Measurements from ENCODE around the gene AFF3.

Gene AFF3

DNA sequence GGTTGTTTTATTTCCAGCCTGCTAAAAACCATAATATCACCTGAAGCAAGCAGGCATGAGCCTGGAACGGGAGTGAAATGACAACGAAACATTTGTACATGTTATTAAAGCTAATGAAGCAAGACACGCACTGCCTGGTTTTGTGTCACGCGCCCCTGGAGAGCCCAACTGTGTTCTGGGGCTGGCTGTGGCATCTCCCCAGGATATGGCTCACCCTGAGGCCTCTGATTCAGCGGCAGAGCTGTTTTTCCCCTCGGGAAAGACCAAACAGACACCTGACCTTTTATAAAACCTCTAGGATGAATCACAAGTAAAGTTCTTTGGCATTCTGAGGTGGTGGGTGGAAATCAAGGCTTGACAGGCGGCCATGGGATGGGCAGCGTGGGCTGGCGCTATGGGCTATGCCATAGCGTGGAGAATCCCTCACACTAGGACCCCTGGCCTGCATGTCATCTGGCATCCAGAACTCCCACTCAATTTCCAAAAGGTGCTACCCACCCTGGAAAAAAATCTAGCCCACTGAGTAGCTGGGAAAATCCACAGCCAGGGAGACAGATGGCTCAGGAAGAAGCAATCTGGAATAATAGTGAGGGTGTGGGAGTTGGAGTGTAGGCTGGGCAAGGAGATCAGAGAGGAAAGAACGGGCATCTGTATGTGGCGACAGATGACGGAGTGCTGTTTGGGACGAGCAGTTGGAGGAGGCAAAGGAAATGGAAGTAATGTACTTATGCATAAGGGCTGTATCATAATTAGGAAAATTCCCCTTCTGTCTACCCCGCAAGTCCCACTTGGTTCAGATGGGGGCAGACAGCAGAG lies 262.0 kb downstream of the AFF3 start:
- DNase-seq (ENCODE audit: low read depth), result no peak

DNA sequence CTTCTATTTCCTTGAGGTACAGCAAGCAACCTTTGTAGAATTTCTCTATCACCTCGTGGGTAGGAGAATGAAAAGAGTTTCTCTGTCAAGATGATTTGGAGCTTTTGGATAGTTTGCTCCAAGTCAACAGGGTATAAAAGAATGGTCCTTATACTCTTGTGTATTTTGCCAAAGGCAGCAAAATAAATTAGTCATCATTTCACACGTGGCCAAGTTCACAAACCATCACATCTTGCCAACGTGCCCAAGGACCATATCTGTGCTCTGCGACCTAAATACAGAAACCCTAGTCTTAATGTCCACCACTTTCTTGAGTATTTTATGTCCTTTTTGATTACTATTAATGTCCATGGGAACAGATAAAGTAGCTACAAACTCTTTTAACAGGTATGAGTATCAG lies 262.9 kb downstream of the AFF3 start:
- no peak for DNase-seq (ENCODE audit: low read depth)

DNA sequence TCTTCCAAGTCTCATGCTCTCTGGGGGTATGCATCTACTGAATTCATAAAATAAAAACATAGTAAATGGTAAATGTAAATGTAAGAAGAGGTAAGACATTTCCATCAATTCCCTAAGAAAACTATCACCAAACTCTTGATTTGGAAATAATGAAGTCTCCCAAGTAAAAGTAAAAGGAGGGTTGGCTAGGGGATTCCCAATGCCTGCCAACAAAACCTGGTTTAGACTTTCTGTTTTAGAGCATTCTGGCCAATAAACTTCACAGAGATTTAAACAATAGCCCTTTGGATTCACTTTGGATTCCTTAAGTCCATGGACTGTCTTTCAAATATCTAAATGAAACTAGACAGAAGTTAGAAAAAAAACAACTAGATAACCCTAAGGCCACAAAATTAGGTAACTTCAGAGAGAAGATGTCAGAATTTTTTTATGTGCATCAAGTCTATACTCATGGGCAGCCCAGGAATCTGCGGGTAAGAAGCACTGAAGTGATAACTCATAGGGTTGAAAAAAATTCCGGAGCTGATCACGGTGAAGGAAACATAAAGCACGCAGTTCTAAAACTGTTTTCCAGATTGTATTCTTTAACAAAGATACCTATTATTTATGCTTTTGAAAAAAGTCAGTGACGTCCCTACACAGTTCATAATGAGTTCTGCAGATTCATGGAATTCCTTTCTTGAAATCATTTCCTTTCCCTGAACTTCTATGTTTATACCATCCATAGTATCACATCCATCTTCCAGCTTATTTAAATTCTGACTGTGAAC lies 263.6 kb downstream of the AFF3 start:
- no peak for DNase-seq (ENCODE audit: low read depth)

DNA sequence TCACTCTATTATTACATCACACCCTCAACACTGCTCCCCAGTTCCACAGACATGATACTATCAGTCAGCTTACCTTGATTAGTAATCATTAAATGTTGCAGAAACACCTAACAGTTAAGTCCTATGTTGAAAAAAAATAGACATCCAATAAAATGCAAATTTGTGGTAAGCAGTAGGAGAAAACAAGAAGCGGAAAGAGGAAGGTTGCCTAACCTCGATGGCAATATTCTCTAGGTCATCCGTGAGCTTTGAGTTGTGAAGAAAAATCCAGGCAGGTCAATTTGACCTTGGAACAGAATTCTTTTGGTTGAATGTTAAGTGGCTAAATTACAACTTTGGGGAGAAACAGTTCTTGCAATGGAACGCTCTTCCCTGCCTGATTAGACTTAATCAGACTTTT lies 264.4 kb downstream of the AFF3 start:
- DNase-seq (ENCODE audit: low read depth), result no peak

DNA sequence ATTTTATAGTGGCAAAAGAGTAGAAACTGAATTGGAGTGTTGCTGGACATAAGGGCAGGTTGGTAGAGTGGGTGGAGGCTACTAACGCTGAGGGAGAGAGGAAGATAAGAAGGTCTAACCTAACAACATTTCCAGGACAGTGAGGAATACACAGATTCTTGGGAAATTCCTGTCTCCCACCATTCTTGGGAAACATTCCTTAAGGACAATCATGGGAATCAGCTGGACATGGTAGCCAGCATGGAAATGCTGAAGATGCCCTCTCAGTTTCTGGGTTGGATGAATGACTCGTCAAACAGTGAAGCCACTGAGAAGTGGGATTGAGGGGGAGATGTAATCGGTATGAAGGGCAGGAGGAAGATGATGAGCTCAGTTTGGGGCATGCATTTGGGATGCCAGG lies 265.4 kb downstream of the AFF3 start:
- DNase-seq (ENCODE audit: low read depth), result no peak

DNA sequence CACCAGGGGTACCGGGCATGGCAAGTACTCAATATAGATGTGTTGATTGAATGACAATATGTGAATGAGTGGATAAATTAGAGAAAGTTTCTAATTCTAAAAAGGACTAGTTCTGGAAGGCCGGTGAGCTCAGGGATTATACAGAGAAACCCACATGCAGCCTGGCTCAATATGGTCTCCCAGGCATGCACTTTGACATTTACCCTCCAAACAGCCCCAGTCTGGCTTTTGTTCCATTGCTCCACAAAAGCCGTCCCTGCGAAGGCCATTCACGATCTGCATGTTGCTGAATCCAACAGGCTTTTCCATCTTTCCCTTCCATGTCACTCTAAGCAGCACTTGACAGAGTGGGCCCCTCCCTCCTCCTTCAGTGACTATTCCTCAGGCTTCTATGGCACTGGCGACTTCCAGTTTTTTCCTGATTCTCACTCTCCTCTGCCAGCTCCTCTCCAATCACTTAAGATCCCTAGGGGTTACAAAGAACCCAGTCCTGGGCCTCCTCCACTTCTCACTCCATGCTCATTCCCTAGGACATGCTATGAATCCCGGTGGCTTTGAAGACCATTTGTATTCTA lies 266.7 kb downstream of the AFF3 start:
- no peak for DNase-seq (ENCODE audit: low read depth)

DNA sequence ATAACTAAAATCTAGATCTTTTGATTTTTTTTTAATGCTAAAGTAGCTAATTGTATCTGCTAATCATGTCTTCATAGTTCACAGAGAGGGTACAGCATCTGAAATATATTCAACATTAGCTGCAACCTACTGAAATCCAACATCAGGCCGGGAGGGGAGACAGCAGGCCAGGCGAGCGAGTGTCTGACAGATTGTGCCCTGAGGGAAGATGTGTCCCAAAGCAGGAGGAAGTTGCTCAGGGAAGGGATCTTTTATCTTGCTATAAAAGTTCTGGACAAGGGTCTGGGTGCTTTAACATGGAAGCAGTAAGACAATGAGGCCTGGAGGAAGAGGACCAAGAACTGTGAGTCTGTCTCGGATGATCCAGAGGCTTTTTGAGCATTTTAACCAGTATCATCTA lies 274.1 kb downstream of the AFF3 start:
- no peak for DNase-seq (ENCODE audit: low read depth)

DNA sequence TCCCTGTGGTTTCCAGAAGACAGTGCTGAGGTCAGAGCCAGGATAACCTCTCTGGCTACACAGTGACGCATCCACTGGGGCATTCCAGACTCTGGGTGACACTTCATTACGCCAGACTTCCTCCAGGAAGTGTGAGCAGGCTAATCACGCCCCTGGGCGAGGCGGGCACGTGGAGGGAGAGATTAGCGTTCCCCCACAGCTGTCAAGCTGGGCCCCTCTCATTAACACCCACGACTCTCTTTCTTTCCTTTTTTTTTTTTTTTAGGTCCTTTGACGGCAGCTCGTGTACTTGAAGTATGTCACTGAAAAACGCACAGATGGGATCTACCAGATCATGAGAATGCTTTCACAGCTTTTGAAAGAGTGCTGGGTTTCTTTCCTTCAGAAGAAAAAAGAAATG lies 274.6 kb downstream of the AFF3 start:
- peak; percentile 94 for DNase-seq (ENCODE audit: low read depth)

DNA sequence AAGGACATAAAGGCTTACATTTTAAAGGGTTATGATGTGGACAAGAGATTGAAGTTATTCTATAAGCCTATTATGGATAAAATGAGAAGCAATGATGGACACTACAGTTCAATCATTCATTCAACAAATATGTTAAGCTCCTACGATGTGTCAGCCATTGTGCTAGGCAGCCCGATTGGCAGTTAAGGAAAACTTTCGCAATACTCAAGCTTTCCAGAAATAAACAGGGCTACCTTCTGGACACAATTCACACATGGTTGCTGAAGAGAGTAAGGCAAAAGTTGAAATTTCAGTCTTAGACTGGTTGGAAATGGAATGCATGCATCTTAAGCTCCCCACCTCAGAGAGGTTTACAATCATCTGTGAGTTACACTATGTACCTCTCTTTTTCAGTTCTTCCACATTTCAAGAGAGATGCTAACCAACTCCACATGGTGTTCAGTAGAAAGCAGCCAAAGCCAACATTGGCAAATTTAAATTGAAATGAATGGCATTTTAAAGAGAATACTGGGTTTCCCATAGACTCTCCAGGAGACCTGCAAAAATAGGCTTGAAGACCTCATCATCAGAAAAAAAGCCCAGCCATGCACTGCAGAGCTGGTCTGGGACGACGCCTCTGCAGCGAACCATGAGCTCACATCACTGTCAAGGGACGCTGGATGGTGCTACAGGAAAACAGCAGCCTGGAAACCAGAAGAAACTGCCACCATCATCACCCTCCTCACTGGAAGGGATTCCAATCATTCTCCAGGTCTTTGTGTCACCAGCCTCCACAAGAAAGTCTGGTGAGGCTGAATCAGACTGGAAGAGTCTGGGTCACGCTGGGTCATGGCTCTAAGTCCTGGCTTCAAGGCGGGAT lies 276.3 kb downstream of the AFF3 start:
- peak; percentile 98 for DNase-seq (ENCODE audit: low read depth)

DNA sequence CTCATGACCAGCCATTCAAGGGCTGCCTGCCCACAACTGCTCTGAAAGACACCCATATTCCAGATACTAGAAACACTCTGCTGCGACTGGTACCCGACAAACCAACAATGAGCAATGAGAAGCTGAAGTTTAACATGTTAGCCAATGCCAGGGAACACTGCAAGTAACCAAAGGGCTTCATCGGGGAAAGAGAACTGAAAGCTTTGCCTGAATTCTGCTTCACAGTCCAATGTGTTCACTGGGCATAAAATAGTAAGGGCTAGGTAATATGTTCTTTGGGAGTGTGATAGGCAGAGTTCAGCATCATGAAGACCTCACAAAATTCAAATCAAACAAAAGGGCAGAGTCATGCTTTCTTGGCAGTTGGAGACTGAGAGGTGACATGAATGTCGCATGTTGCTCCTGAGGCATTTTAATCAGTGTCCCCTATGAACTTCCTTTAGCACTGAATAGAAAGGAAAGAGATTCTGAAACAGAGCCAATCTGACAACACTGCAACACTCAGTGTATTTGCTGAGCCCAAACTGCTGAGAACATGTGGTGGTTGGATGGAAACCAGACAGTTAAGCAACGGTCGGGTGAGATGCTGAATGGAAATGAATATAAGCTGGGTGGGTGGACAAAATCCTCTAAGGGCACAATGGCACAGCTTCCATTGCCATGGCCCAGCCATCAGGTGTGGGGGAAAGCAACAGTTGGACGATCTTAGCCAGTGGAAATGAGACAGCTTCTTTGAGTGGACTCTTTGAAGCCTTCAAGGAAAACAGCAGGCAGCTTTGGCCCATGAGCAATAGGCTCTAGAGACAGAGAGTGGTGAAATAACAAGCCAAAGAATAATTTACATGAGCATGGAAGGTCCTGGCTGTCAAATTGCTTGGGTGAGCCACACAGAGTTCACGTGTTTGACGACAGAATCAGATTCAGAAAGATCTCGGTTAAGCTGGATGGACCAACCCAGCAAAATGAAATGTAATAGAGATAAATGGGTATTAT lies 277.5 kb downstream of the AFF3 start:
- no peak for DNase-seq (ENCODE audit: low read depth)

DNA sequence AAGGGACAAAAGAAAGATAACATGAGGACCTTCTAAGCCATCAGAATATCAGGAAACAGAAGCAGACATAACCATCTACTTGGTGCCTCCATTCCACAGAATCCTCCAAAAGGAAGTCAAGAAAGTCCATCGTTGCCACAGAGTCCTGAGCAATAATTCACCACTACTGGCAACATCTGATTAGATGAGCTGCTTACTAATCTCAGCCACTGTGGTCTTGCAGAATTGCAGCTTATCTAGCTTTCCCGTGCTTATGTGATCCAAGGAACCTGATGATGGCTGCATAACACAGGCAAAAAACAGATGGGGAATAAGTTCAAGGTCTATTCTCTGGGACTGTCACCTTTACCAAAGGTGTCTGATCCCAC lies 278.5 kb downstream of the AFF3 start:
- DNase-seq (ENCODE audit: low read depth), result no peak

DNA sequence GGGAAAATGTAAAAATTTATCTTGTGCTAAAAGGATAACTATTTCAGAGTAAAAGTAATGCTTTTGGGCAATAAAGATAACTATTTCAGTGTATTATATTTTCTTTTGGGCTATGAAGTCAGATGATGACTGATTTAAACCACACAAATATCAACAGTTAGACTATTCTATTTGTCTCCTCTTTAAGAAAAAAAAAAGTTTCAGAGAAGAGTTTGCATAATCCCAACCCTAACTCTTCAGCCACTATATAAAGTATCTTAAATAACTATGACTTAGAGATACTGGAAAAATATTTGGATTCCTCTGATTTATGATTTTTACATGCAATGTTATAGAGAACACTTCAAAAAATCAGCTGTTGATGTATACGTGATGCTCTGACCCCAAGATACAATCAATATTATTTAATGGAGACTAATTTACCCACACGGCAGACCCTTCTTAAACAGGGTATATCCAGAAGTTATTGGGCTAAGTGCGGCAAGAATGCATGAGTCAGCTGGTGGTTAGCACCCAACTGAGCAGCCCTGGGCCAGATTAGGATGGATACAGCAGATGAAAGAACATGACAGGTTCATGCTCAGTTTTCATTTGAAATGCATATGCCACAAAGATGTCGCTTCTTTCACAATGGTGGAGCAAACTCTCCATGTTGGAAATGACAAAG lies 279.0 kb downstream of the AFF3 start:
- no peak for DNase-seq (ENCODE audit: low read depth)

DNA sequence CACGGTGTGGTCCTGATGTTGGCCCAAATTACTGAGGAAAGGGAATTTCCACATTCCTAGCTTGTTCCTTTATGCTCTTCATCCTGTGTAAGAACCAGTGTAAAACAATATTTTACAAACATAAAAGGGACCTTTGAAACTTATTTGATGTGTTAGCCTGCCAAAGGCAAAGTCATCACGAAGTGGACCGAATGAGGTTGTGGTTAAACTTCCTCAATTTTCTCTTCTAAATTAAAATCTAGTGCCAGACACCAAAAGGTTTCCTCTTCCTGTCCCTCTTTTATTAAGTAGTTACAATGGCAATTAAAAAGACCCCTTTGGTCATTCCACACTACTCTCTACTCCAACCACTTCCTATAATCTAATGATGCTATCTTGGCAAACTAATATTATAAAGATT lies 279.8 kb downstream of the AFF3 start:
- DNase-seq (ENCODE audit: low read depth), result no peak

DNA sequence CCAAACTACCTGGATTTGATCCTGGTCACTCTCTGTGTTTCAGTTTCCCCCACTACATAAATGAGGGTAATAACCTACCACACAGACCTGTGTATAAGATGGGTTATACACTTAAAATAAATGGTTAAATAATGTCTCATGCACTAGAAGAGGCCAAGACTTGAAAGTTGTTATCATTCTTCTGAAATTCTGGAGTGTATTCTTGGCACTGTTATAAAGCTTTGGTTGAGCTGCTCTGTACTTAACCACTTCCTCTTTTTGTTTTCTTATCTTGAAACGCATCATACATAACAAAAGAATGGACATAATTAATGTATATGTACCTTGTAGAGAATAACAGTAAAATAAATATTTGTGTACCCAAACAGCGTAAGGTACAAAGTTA lies 281.0 kb downstream of the AFF3 start:
- no peak for DNase-seq (ENCODE audit: low read depth)

DNA sequence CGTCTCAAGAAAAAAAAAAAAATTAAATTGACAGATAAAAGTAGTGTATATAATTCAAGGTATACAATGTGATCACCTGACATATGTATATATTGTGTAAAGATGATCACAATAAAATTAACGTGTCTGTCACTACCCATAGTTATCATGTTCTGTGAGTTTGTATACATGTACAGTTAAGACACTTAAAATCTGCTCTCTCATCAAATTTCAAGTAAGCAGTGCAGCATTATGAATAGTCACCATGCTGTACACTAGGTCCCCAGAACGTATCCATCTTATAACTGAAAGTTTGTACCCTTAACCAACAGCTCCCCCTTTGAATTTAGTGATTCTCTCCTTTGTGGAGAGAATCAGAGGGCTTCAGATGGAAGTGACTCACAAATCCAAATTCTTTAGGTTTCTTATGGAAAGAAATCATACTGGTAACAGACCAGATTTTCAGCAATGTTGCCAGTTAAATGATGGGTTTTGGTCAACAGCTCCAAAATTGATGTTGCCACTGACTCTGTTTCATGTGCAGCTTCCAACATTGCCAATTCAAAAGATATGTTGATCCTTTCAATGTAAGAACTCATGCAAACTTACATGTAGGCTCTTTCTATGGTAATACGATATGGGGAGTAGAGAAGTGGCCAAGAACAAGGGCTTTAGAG lies 281.5 kb downstream of the AFF3 start:
- DNase-seq (ENCODE audit: low read depth), result no peak

DNA sequence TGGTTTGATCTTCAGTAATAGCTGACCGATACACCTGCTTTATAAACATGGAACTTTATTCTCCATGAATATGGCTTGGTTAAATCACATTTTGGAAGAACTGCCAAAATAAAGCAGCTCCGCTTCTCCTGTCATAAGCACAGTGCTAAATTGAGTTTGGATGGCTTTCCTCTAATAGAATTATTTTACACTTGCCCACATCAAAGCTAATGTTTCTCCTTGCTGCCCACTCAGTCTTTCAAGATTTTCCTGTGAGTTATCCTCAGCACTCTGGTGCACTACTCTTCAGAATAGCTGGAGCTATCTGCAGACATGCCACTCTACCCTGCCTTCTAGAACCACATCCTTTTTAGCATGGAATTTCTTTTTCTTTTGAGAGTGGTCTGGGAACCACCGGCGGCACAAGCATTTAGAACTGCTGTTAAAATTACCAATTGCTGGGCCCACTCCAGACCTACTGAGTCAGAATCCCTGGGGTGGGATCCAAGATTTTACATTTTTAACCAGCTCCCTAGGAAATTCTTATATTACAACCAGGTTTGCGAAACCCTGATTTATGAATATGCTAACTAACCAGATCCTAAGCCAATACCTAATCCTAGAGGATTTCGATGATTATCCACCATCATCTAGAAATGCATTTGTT lies 283.3 kb downstream of the AFF3 start:
- no peak for DNase-seq (ENCODE audit: low read depth)

DNA sequence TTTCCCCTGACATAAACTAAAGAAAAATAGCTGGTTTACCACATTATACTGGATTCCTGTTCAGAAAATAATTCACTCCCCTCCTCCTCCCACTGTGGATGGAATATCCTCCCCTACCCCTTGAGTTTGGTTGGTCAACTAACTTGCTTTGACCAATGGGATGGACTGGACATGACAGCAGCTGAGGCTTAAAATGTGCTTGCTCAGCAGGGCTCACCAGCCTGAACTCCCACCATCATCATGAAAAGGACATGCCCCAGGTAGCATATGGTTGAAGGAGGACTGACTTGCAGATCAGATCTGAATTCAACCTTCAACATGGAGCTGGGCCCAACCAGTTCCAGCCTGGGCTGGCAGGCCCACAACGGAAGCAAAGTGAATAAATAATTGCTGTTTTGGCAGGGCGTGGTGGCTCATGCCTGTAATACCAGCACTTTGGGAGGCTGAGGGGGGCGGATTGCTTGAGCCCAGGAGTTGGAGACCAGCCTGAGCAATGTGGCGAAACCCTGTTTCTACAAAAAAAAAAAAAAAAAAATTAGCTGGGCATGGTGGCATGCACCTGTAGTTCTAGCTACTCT lies 284.4 kb downstream of the AFF3 start:
- DNase-seq (ENCODE audit: low read depth), result no peak

DNA sequence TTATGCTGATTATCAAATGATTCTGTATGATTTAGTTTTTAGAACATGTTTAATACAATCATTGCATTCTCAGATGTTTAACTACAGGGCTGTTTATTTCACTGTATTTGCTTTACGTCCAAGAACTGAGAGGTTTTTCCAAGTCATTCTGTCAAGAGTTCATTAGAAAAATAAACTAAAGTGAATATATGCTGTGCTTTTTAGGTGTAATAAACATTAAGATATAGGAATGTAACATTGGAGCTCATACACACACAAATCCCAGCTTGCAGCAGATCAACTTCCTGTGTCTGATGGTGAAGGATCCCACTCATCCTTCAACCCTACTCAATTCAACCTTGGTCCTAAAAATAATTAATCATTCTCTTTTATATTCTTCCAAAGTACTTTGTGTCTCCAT lies 285.0 kb downstream of the AFF3 start:
- DNase-seq (ENCODE audit: low read depth), result no peak

DNA sequence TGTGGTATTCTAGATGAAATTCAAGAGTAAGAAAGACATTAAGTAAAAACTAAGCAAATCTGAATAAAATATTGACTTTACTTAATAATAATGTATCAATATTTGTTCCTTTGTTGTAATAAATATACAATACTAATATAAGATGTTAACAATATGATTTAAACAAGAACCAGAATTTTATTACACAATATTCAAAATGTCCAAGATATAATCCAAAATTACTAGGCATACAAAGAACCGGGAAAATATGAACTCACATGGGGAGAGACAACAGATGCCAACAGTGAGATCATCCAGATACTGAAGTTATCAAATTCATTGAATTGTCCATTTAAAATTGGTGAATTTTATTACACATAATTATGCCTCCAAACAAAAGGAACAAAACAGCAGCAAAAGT lies 286.3 kb downstream of the AFF3 start:
- no peak for DNase-seq (ENCODE audit: low read depth)

Data from HS-27A (cell line).